Heart right ventricle (tissue), 16 donors: Measurements from ENCODE around the gene TNK2. TPM values are rescaled to one million over a fixed set of nuclear protein-coding genes. Genes with fewer than 3 reads are reported as not detected.
A peak's percentile ranks its signal among the peaks of the same experiment; 100 is the strongest.

ENCODE experiments used
- ATAC-seq, 8 donors: fragments of 200-7000 bp; cut with Tn5 transposase; one replicate each; pipeline ENCODE4 v1.9.1; 2020; ENCODE audit warnings: mild to moderate bottlenecking in 8 of 8, moderate library complexity in 8 of 8, moderate number of reproducible peaks in 1 of 8
- DNase-seq, 2 donors: peaks; one replicate each; pipeline ENCODE4 v3.0.0-alpha.2; 2020
- H3K27ac ChIP-seq, 10 donors: fragments of 200-600 bp; sonication (generic) in 2 of 10; one replicate each; pipeline versions ENCODE4 v1.5.0 to v1.8.0; 2020 to 2022; ENCODE audit warnings: mild to moderate bottlenecking in 3 of 10
- H3K27me3 ChIP-seq, 7 donors: fragments of 200-600 bp; one replicate each; pipeline ENCODE4 v1.8.0; 2021 to 2022; ENCODE audit warnings: mild to moderate bottlenecking in 2 of 7
- H3K36me3 ChIP-seq, 9 donors: fragments of 200-600 bp; sonication (generic) in 1 of 9; one replicate each; pipeline versions ENCODE4 v1.5.0 to v1.8.0; 2020 to 2022; ENCODE audit warnings: mild to moderate bottlenecking in 2 of 9
- H3K4me1 ChIP-seq, 9 donors: fragments of 200-600 bp; sonication (generic) in 1 of 9; one replicate each; pipeline versions ENCODE4 v1.5.0 to v1.8.0; 2020 to 2022; ENCODE audit warnings: mild to moderate bottlenecking in 4 of 9
- H3K4me3 ChIP-seq, 10 donors: fragments of 200-600 bp; sonication (generic) in 2 of 10; one replicate each; pipeline versions ENCODE4 v1.5.0 to v1.8.0; 2020 to 2022; ENCODE audit warnings: mild to moderate bottlenecking in 7 of 10, moderate library complexity in 2 of 10
- H3K9me3 ChIP-seq, 11 donors: fragments of 200-600 bp in 10 of 11; sonication (generic) in 2 of 11; one replicate each; pipeline versions ENCODE4 v1.5.0 to v1.8.0; 2013 to 2022; ENCODE audit warnings: mild to moderate bottlenecking in 2 of 11, control low read depth in 1 of 11, moderate library complexity in 1 of 11
- WGBS, 2 donors: extraction: QIAGEN DNeasy Blood & Tissue Kit; methylation state at CpG; one replicate each; pipeline ENCODE4 v1.1.7; 2013; ENCODE audit warnings: inconsistent platforms in 1 of 2; 5-methylcytosine and 5-hydroxymethylcytosine counted together
- intact Hi-C, 10 donors: fragments of 100-400 bp; cut with DNase I; formaldehyde crosslinking; loops; one replicate each; pipeline versions ENCODE4 v1.11.1 to v1.14.2; 2022
- polyA plus RNA-seq, 2 donors: library from polyadenylated mRNA; stranded (reverse); fragments of 200-250 nt; gene quantifications; one replicate each; pipeline ENCODE4 v1.2.3, GENCODE V29; 2013
- total RNA-seq, 10 donors: library from RNA; stranded (reverse); fragmentation: NEBNext Ultra II Directional in 3 of 10; extraction: Animal tissue kit (Norgen Biotek cat#: 25700) in 3 of 10; gene quantifications; one replicate each; pipeline versions ENCODE4 v1.2.1 to v1.2.4, GENCODE V29; 2021 to 2023
- TF ChIP-seq, protein P1 (sequence below), 9 donors: fragments of 200-600 bp; sonication (generic) in 2 of 9; IDR thresholded peaks; one replicate each; pipeline versions ENCODE4 v1.5.0 to v1.8.0; 2021 to 2022; ENCODE audit warnings: antibody characterized with exemption in 9 of 9, mild to moderate bottlenecking in 5 of 9, moderate library complexity in 1 of 9
- donor health status: Arrhythmogenic right ventricular cardiomyopathy.
- donor health status: ischemic (EF 13 %, LVEDD 7.1; RV severe dilation, severe dysfunction).
- donor health status: healthy with polysubstance abuse.
- donor health status: DM: no; HTN: yes; CAD: no.
- donor health status: DM: no; HTN: no; CAD: no.
- donor health status: ischemic (EF 25% LVEDD 6.9; RV normal size, moderate dysfunction).
- donor health status: ischemic (EF 25% LVEDD 5.7; RV mildly dilated, moderate dysfunction).
- donor health status: healthy.
- donor health status: DM: yes; HTN: yes; CAD: no.
- donor health status: Ischemic cardiomyopathy.
- donor health status: ischemic (EF 35%, LVEDD 5.7; RV mildly dilated, moderate dysfunction).
- donor health status: nonischemic (EF 11% LVEDD 7.7; RV severe dilation, severe dysfunction).
- donor health status: DM: yes; HTN: yes; CAD: no.
- donor health status: PGD.
- donor health status: ischemic (EF 29% LVEDD 5.4; RV normal size, mild dysfunction).
- donor health status: nonischemic (EF 23%, LVEDD 6.1; RV moderate dilation, normal function).

Gene TNK2
- total and polyA plus RNA-seq, 12 donors: 17.6 to 48.3 (median 32.5) TPM

DNA sequence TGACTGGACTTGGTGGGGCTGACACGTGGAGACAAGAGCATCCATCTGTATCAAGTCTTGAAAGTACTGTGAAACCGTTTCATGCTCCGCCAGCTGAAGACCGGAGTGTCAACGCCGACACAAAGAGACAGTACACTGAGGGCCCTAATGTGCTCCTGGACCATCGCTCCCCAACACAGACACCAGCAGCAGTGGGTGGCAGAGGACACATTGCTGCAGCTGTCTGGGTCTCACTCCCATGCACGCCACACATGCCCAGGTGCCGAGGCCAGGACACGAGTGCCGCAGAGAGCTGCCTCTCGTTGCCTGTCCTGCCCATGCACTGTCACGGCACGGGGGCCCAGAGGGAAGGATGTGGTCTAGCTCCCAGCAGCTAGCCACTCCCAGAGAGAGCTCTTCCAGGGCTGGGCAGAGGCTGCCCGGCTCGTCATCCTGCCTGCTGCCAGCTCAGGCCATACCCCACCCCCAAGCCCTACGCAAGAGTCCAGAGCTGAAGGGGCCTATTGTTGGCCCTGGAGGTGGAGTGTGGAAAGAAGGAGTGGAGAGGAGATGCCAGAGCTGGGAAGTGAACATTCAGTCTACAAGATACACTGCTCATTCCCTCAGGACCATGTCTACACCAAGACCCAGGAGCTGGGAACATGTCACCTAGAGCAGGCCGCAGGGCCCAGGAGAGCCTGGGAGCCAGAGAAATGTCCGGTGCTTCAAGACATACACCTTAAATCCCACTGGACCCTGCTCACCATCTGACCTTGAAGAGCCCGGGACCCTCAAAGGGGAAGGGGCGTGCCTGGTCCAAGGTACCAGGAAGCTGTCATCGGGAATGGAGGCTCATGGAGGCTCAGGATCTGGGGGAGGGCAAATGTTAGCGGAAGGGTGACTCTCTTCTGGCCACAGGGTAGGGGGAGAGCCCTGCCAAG, 7.7 kb downstream of the TNK2 start:
- no peaks in the 10 kb centered on the region for H3K9me3 ChIP-seq
- no peak overlapping the region for H3K4me3 ChIP-seq
- H3K27me3 ChIP-seq: no peaks in the 10 kb centered on the region
- DNase-seq (peak; percentile 44 to 56), ATAC-seq (peak; percentile 15 to 77 (median 54))
- peaks cover 2 to 89% (median 25%) of the 10 kb centered on the region in 9 donors for H3K4me1 ChIP-seq
- H3K36me3 ChIP-seq: no peaks in the 10 kb centered on the region
- H3K27ac ChIP-seq: peak overlapping the region in 6 of 10 donors; percentile 0 to 83 (median 42)
- intact Hi-C loops: no loop called here
- WGBS, 2 donors: 76 to 80% methylated on average over 23 of the region's 23 CpGs
- TF ChIP-seq, protein P1, sequence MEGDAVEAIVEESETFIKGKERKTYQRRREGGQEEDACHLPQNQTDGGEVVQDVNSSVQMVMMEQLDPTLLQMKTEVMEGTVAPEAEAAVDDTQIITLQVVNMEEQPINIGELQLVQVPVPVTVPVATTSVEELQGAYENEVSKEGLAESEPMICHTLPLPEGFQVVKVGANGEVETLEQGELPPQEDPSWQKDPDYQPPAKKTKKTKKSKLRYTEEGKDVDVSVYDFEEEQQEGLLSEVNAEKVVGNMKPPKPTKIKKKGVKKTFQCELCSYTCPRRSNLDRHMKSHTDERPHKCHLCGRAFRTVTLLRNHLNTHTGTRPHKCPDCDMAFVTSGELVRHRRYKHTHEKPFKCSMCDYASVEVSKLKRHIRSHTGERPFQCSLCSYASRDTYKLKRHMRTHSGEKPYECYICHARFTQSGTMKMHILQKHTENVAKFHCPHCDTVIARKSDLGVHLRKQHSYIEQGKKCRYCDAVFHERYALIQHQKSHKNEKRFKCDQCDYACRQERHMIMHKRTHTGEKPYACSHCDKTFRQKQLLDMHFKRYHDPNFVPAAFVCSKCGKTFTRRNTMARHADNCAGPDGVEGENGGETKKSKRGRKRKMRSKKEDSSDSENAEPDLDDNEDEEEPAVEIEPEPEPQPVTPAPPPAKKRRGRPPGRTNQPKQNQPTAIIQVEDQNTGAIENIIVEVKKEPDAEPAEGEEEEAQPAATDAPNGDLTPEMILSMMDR (IDR thresholded peaks at IDR 0.05): no peak

- H3K4me3 ChIP-seq: no peak overlapping the region
- no peaks in the 10 kb centered on the region for H3K27me3 ChIP-seq
- DNase-seq: no peak
- WGBS, 2 donors: 85 to 89% methylated on average over 15 of the region's 15 CpGs
- TF ChIP-seq, protein P1 (IDR thresholded peaks at IDR 0.05): no peak
- intact Hi-C loops: no loop called here
- H3K4me1 ChIP-seq: peaks cover 7 to 88% (median 32%) of the 10 kb centered on the region in 9 donors
- H3K27ac ChIP-seq: peak overlapping the region in 3 of 10 donors; percentile 39 to 83 (median 41)
- ATAC-seq: no peak
- no peaks in the 10 kb centered on the region for H3K36me3 ChIP-seq
- H3K9me3 ChIP-seq: no peaks in the 10 kb centered on the region
Observed at GRCh38 chr3:195899701-195900435, 8.5 kb downstream of the TNK2 start.

DNA sequence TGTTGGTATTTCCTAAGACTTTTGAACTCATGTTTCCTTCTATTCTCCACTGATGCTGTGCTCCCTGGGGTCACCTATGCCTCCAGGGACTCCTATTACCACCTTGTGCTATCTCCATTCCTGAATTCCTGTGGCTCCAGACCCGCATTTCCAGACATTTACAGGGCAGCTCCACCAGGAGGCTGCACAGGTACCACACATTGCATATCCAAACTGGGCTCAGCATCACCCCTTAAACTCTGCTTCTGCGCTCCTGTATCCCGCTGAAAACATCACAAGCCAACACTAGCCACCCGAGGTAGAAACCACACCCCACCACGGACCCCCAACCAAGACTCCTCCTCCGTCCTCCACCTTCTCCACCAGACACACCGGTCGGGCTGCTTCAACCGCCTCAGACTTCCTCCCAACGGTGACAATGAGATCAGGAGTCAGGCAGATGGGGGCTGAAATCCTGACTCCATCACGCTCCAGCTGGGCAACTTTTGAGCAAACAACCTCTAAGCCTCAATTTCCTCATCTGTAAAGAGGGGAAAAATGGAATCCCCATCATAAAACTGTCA, 10.4 kb downstream of the TNK2 start:
- H3K4me1 ChIP-seq: peaks cover 22 to 88% (median 50%) of the 10 kb centered on the region in 9 donors
- no peaks in the 10 kb centered on the region for H3K27me3 ChIP-seq
- intact Hi-C loops: loop anchor here in 1 of 10 donors (2.0 kb wide), 1 partner anchor 17 kb away; no protein-coding TSS in a partner anchor
- no peaks in the 10 kb centered on the region for H3K9me3 ChIP-seq
- H3K4me3 ChIP-seq: no peak overlapping the region
- no peak for DNase-seq
- WGBS, 2 donors: 65 to 73% methylated on average over 11 of the region's 11 CpGs
- TF ChIP-seq, protein P1 (IDR thresholded peaks at IDR 0.05): no peak
- H3K36me3 ChIP-seq: no peaks in the 10 kb centered on the region
- no peak overlapping the region for H3K27ac ChIP-seq
- ATAC-seq: no peak
